Colonic mucosa (tissue), 4 donors: ENCODE data around the gene CAMK1G. TPM values are rescaled to one million over a fixed set of nuclear protein-coding genes. Genes with fewer than 3 reads are reported as not detected.

Experiments
- DNase-seq: peaks from one replicate; pipeline ENCODE4 v3.0.0-alpha.2; 2020
- H3K27ac ChIP-seq: fragments of 200-600 bp; one replicate; pipeline ENCODE4 v1.8.0; 2021
- H3K27me3 ChIP-seq: fragments of 200-600 bp; one replicate; pipeline ENCODE4 v1.8.0; 2021
- H3K36me3 ChIP-seq: fragments of 200-600 bp; one replicate; pipeline ENCODE4 v1.8.0; 2021
- H3K4me1 ChIP-seq: fragments of 200-600 bp; one replicate; pipeline ENCODE4 v1.8.0; 2021; ENCODE audit warnings: mild to moderate bottlenecking
- H3K4me3 ChIP-seq: fragments of 200-600 bp; one replicate; pipeline ENCODE4 v1.8.0; 2021
- H3K9ac ChIP-seq, 2 donors: one replicate each; pipeline ENCODE4 v1.7.0; 2013; ENCODE audit warnings: control low read depth in 2 of 2, low read depth in 2 of 2, low read length in 2 of 2
- H3K9me3 ChIP-seq: fragments of 200-600 bp; one replicate; pipeline ENCODE4 v1.8.0; 2021
- CTCF ChIP-seq: fragments of 200-600 bp; IDR thresholded peaks from one replicate; pipeline ENCODE4 v1.8.0; 2022; ENCODE audit warnings: antibody characterized with exemption, mild to moderate bottlenecking
- intact Hi-C: fragments of 100-400 bp; cut with DNase I; formaldehyde crosslinking; loops from one replicate; pipeline ENCODE4 v1.14.1; 2022
- total RNA-seq, 2 donors: library from RNA; stranded (reverse); fragmentation: NEBNext Ultra II Directional in 1 of 2; extraction: Animal tissue kit (Norgen Biotek cat#: 25700) in 1 of 2; gene quantifications; one replicate each; pipeline ENCODE4 v1.2.1, GENCODE V29; 2021
- donor health status: healthy.
- donor health status: DM: no; HTN: no; CAD: no.
- donor health status: DM: no; HTN: no; CAD: no.

The CAMK1G gene
- total RNA-seq, 2 donors from 2014 or later, result 0.21 TPM; not detected in 1

GRCh38 chr1:209617755-209618154 lies 34.2 kb downstream of the CAMK1G start:
- TF ChIP-seq CTCF, result no peak
- Histone ChIP-seq H3K9ac (no peak overlapping the region), H3K4me1 (no peaks in the 10 kb centered on the region), H3K9me3 (no peaks in the 10 kb centered on the region), H3K27me3 (no peaks in the 10 kb centered on the region), H3K27ac (no peak overlapping the region), H3K36me3 (peaks cover 8% of the 10 kb centered on the region), H3K4me3 (no peak overlapping the region)
- intact Hi-C loops, result no loop called here
- no peak for DNase-seq

GRCh38 chr1:209618291-209618690 lies 34.8 kb downstream of the CAMK1G start:
- H3K36me3 ChIP-seq, result peaks cover 8% of the 10 kb centered on the region
- no peak overlapping the region for H3K4me3 ChIP-seq
- intact Hi-C loops, result no loop called here
- TF ChIP-seq CTCF, result no peak
- no peak for DNase-seq
- no peak overlapping the region for H3K27ac ChIP-seq
- H3K9ac ChIP-seq, result no peak overlapping the region
- H3K27me3 ChIP-seq, result no peaks in the 10 kb centered on the region
- no peaks in the 10 kb centered on the region for H3K9me3 ChIP-seq
- no peaks in the 10 kb centered on the region for H3K4me1 ChIP-seq

- no peaks in the 10 kb centered on the region for H3K27me3 ChIP-seq
- H3K4me3 ChIP-seq, result no peak overlapping the region
- no peaks in the 10 kb centered on the region for H3K9me3 ChIP-seq
- intact Hi-C loops, result no loop called here
- H3K36me3 ChIP-seq, result peaks cover 8% of the 10 kb centered on the region
- H3K27ac ChIP-seq, result no peak overlapping the region
- DNase-seq, result no peak
- TF ChIP-seq CTCF, result no peak
- H3K4me1 ChIP-seq, result no peaks in the 10 kb centered on the region
- no peak overlapping the region for H3K9ac ChIP-seq
These were observed 35.4 kb downstream of the CAMK1G start for GRCh38 chr1:209618756-209619420.

- no peak for TF ChIP-seq CTCF
- Histone ChIP-seq H3K27ac (no peak overlapping the region), H3K36me3 (peaks cover 8% of the 10 kb centered on the region), H3K4me1 (no peaks in the 10 kb centered on the region), H3K9ac (peak overlapping the region in 1 of 2 donors; percentile 30), H3K9me3 (no peaks in the 10 kb centered on the region), H3K27me3 (no peaks in the 10 kb centered on the region), H3K4me3 (no peak overlapping the region)
- intact Hi-C loops, result no loop called here
- DNase-seq, result no peak
These were observed 36.4 kb downstream of the CAMK1G start for GRCh38 chr1:209619696-209620486.

- no peak overlapping the region for H3K27ac ChIP-seq
- TF ChIP-seq CTCF, result no peak
- H3K9me3 ChIP-seq, result no peaks in the 10 kb centered on the region
- peak overlapping the region in 1 of 2 donors; percentile 30 for H3K9ac ChIP-seq
- no peaks in the 10 kb centered on the region for H3K27me3 ChIP-seq
- no peak for DNase-seq
- no peaks in the 10 kb centered on the region for H3K4me1 ChIP-seq
- intact Hi-C loops, result no loop called here
- H3K36me3 ChIP-seq, result peaks cover 8% of the 10 kb centered on the region
- no peak overlapping the region for H3K4me3 ChIP-seq
These were observed 37.0 kb downstream of the CAMK1G start for GRCh38 chr1:209620487-209620884.
